OCI-LY7 (cell line): ENCODE results near the gene NTRK3. TPM values are rescaled to one million over a fixed set of nuclear protein-coding genes. Genes with fewer than 3 reads are reported as not detected.

Experiments
- BruUV-seq: library from RNA; stranded (reverse); fragments of 400-500 nt; replicated peaks from 2 replicates; lab custom pipeline; 2021; lab: Mats Ljungman, UMichigan
- CTCF ChIA-PET: fragments of 300-600 bp; sonication (Branson Sonifier 250); formaldehyde crosslinking; loops from one replicate; lab custom pipeline; 2022; ENCODE audit warnings: antibody characterized with exemption; ENCODE audit not compliant: unreplicated experiment; lab: Charles Lee
- POLR2A ChIA-PET: fragments of 300-600 bp; sonication (Branson Sonifier 250); formaldehyde crosslinking; loops from one replicate; lab custom pipeline; 2022; ENCODE audit warnings: antibody characterized with exemption; lab: Charles Lee
- DNase-seq: peaks from one replicate; pipeline ENCODE4 v3.0.0-alpha.2; 2015; ENCODE audit warnings: low spot score
- H2AFZ ChIP-seq: fragments of 200-600 bp; sonication (generic), shearing (Covaris generic); 2 replicates; pipeline ENCODE4 v1.6.1; 2014; ENCODE audit warnings: mild to moderate bottlenecking, antibody characterized with exemption, low read length, moderate library complexity
- H3K27ac ChIP-seq: fragments of 200-600 bp; sonication (generic); 2 replicates; pipeline ENCODE4 v1.5.1; 2014; ENCODE audit warnings: mixed run types, low read depth, mild to moderate bottlenecking, moderate library complexity, low read length, inconsistent platforms; ENCODE audit not compliant: poor library complexity, severe bottlenecking
- H3K36me3 ChIP-seq: fragments of 200-600 bp; sonication (generic); 2 replicates; pipeline ENCODE4 v1.6.1; 2014; ENCODE audit warnings: mild to moderate bottlenecking, antibody characterized with exemption, low read length, moderate library complexity, mixed read lengths; ENCODE audit not compliant: insufficient read depth
- H3K4me1 ChIP-seq: fragments of 200-600 bp; sonication (generic); 2 replicates; pipeline ENCODE4 v1.5.1; 2014; ENCODE audit warnings: mild to moderate bottlenecking, low read length; ENCODE audit not compliant: insufficient read depth, poor library complexity, severe bottlenecking
- H3K4me2 ChIP-seq: fragments of 200-600 bp; sonication (generic); 2 replicates; pipeline ENCODE4 v1.6.1; 2014; ENCODE audit warnings: mild to moderate bottlenecking, low read length
- H3K4me3 ChIP-seq: fragments of 200-600 bp; sonication (generic); 2 replicates; pipeline ENCODE4 v1.5.1; 2014; ENCODE audit warnings: mild to moderate bottlenecking, low read depth, low read length; ENCODE audit not compliant: poor library complexity, severe bottlenecking
- H3K79me2 ChIP-seq: fragments of 200-600 bp; sonication (generic); 2 replicates; pipeline ENCODE4 v1.6.1; 2016; ENCODE audit warnings: low read depth, mild to moderate bottlenecking, low read length, moderate library complexity, mixed read lengths; ENCODE audit not compliant: insufficient read depth
- H3K9me2 ChIP-seq: fragments of 200-600 bp; sonication (generic); 2 replicates; pipeline ENCODE4 v1.6.1; 2016; ENCODE audit warnings: mild to moderate bottlenecking, low read length, mixed read lengths; ENCODE audit not compliant: insufficient read depth
- H3K9me3 ChIP-seq: fragments of 200-600 bp; sonication (generic); 2 replicates; pipeline ENCODE4 v1.6.1; 2014; ENCODE audit warnings: mild to moderate bottlenecking, mixed run types, low read length, mixed read lengths
- H4K20me1 ChIP-seq: fragments of 200-600 bp; sonication (generic); 2 replicates; pipeline ENCODE4 v1.6.1; 2014; ENCODE audit warnings: mild to moderate bottlenecking, antibody characterized with exemption, low read length, moderate library complexity, mixed read lengths; ENCODE audit not compliant: insufficient read depth
- CTCF ChIP-seq: fragments of 200-600 bp; sonication (generic); conservative IDR thresholded peaks from 2 replicates; pipeline ENCODE4 v1.5.1; 2014; ENCODE audit warnings: mild to moderate bottlenecking, antibody characterized with exemption, low read length, moderate library complexity, mixed read lengths
- EZH2phosphoT487 ChIP-seq: fragments of 200-600 bp; sonication (generic); IDR thresholded peaks from 2 replicates; pipeline ENCODE4 v1.6.1; 2018; ENCODE audit warnings: low read depth, borderline replicate concordance, mild to moderate bottlenecking, mixed run types, antibody characterized with exemption, low read length, moderate library complexity, mixed read lengths
- intact Hi-C: fragments of 100-400 bp; cut with micrococcal nuclease; formaldehyde crosslinking; loops from one replicate; pipeline ENCODE4 v1.10.0; 2022; ENCODE audit not compliant: unreplicated experiment
- total RNA-seq, 2 experiments: library from RNA; depleted of rRNA in 1 of 2; stranded (reverse); fragments of >200 nt in 1 of 2; shearing (Covaris generic) in 1 of 2; gene quantifications; 2 replicates each; pipeline ENCODE4 v1.2.3, GENCODE V29; 2014 to 2022

Gene NTRK3
- total RNA-seq, 2 experiments from 2014 or later: 0.50 to 2.5 TPM

- ChIA-PET CTCF (no interaction called here), POLR2A (no interaction called here)
- no peak overlapping the region for H3K4me3 ChIP-seq
- BruUV-seq: no TSS peak
- H3K36me3 ChIP-seq: no peaks in the 10 kb centered on the region
- DNase-seq: no peak
- H3K79me2 ChIP-seq: no peaks in the 10 kb centered on the region
- no peaks in the 10 kb centered on the region for H4K20me1 ChIP-seq
- no peaks in the 10 kb centered on the region for H3K9me3 ChIP-seq
- no peak overlapping the region for H2AFZ ChIP-seq
- no peaks in the 10 kb centered on the region for H3K9me2 ChIP-seq
- intact Hi-C loops: no loop called here
- H3K27ac ChIP-seq: no peak overlapping the region
- H3K4me1 ChIP-seq: no peaks in the 10 kb centered on the region
- no peak for TF ChIP-seq EZH2phosphoT487
- TF ChIP-seq CTCF: no peak
- H3K4me2 ChIP-seq: no peak overlapping the region
Measured at GRCh38 chr15:88040516-88040915, 216.0 kb downstream of the NTRK3 start.

- H3K27ac ChIP-seq: no peak overlapping the region
- TF ChIP-seq CTCF (no peak), EZH2phosphoT487 (no peak)
- no peaks in the 10 kb centered on the region for H3K4me1 ChIP-seq
- no peak overlapping the region for H2AFZ ChIP-seq
- CTCF ChIA-PET: no interaction called here
- H3K9me3 ChIP-seq: no peaks in the 10 kb centered on the region
- H3K79me2 ChIP-seq: no peaks in the 10 kb centered on the region
- no TSS peak for BruUV-seq
- no peaks in the 10 kb centered on the region for H4K20me1 ChIP-seq
- H3K4me3 ChIP-seq: no peak overlapping the region
- no peaks in the 10 kb centered on the region for H3K9me2 ChIP-seq
- H3K36me3 ChIP-seq: no peaks in the 10 kb centered on the region
- DNase-seq: no peak
- intact Hi-C loops: no loop called here
- POLR2A ChIA-PET: no interaction called here
- H3K4me2 ChIP-seq: no peak overlapping the region
Measured at GRCh38 chr15:88038261-88038660, 218.3 kb downstream of the NTRK3 start.

GRCh38 chr15:88036154-88036839 is 220.2 kb downstream of the NTRK3 start:
- H4K20me1 ChIP-seq: no peaks in the 10 kb centered on the region
- BruUV-seq: no TSS peak
- no peaks in the 10 kb centered on the region for H3K36me3 ChIP-seq
- no peaks in the 10 kb centered on the region for H3K9me2 ChIP-seq
- no peak for TF ChIP-seq EZH2phosphoT487
- no peak for TF ChIP-seq CTCF
- no peak for DNase-seq
- intact Hi-C loops: no loop called here
- no peaks in the 10 kb centered on the region for H3K4me1 ChIP-seq
- H3K79me2 ChIP-seq: no peaks in the 10 kb centered on the region
- POLR2A ChIA-PET: no interaction called here
- CTCF ChIA-PET: no interaction called here
- no peak overlapping the region for H3K4me2 ChIP-seq
- H3K9me3 ChIP-seq: no peaks in the 10 kb centered on the region
- H2AFZ ChIP-seq: no peak overlapping the region
- no peak overlapping the region for H3K27ac ChIP-seq
- H3K4me3 ChIP-seq: no peak overlapping the region
